Right lobe of liver (tissue), 4 donors: ENCODE measurements around the gene TOMM70.
"Not testable (repeated sequence)": the region's sequence is repeated elsewhere in the genome, so short reads cannot be mapped to it uniquely, and the experiment has no call there.

Source experiments
- POLR2A ChIP-seq: fragments of 450-650 bp; IDR thresholded peaks from one replicate; pipeline ENCODE4 v1.6.1; 2017; ENCODE audit warnings: antibody characterized with exemption, mild to moderate bottlenecking
- TF ChIP-seq, protein P1 (sequence below), 4 donors: fragments of 200-600 bp in 3 of 4; fragments of 450-650 bp in 1 of 4; IDR thresholded peaks; one replicate each; pipeline versions ENCODE4 v1.5.1 to v1.8.0; 2016 to 2022; ENCODE audit warnings: antibody characterized with exemption in 4 of 4, mild to moderate bottlenecking in 2 of 4
- donor health status: DM: no; HTN: no; CAD: no.
- donor health status: DM: no; HTN: no; CAD: no.
- donor health status: DM: no; HTN: yes; CAD: no.

DNA sequence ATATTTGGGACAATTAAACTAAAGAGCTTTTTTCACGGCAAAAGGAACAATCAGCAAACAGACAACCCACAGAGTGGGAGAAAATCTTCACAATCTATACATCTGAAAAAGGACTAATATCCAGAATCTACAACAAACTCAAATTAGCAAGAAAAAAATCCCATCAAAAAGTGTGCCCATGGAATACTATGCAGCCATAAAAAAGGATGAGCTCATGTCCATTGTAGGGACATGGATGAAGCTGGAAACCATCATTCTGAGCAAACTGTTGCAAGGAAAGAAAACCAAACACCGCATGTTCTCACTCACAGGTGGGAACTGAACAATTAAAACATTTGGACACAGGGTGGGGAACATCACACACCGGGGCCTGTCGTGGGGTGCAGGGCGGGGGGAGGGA is 73.5 kb downstream of the TOMM70 start:
- TF ChIP-seq, protein P1, sequence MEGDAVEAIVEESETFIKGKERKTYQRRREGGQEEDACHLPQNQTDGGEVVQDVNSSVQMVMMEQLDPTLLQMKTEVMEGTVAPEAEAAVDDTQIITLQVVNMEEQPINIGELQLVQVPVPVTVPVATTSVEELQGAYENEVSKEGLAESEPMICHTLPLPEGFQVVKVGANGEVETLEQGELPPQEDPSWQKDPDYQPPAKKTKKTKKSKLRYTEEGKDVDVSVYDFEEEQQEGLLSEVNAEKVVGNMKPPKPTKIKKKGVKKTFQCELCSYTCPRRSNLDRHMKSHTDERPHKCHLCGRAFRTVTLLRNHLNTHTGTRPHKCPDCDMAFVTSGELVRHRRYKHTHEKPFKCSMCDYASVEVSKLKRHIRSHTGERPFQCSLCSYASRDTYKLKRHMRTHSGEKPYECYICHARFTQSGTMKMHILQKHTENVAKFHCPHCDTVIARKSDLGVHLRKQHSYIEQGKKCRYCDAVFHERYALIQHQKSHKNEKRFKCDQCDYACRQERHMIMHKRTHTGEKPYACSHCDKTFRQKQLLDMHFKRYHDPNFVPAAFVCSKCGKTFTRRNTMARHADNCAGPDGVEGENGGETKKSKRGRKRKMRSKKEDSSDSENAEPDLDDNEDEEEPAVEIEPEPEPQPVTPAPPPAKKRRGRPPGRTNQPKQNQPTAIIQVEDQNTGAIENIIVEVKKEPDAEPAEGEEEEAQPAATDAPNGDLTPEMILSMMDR (IDR thresholded peaks at IDR 0.05), result not testable (repeated sequence)
- not testable (repeated sequence) for TF ChIP-seq POLR2A
